K562 (cell line): ENCODE data around the gene TMTC3. TPM values are rescaled to one million over a fixed set of nuclear protein-coding genes. Genes with fewer than 3 reads are reported as not detected.

ENCODE experiments used
- ATAC-seq: fragments of 200-7000 bp; cut with Tn5 transposase; 3 replicates; pipeline ENCODE4 v1.9.1; 2020; ENCODE audit warnings: moderate library complexity
- BruUV-seq: library from RNA; stranded (reverse); fragments of 400-500 nt; replicated peaks from 2 replicates; lab custom pipeline; 2021; lab: Mats Ljungman, UMichigan
- CTCF ChIA-PET: fragments of 300-600 bp; formaldehyde crosslinking; extraction: SDS; loops from one replicate; lab custom pipeline; 2021; ENCODE audit warnings: low intra/inter-chr PET ratio; lab: Yijun Ruan, JAX
- POLR2A ChIA-PET: fragments of 300-600, 350-650 bp; sonication (Branson Sonifier 250); formaldehyde crosslinking; extraction: SDS; loops from one replicate; lab custom pipeline; 2021; ENCODE audit warnings: antibody characterized with exemption, inconsistent platforms; lab: Yijun Ruan, JAX
- DNase-seq, 4 experiments: peaks; one replicate each; pipeline versions ENCODE4 v3.0.0 to v3.0.0-alpha.2; 2011 to 2018; ENCODE audit warnings: low spot score in 3 of 4, mixed read lengths in 3 of 4; ENCODE audit errors: extremely low read depth in 1 of 4
- FAIRE-seq: peaks from 2 replicates; lab custom pipeline; 2011; peaks lifted over from hg19 to GRCh38; lab: Jason Lieb, UNC
- H2AFZ ChIP-seq: 2 replicates; pipeline ENCODE4 v1.6.0; 2011; ENCODE audit warnings: low read depth, low read length, control low read depth, inconsistent platforms
- H3K27ac ChIP-seq: fragments of 200-600 bp; 3 replicates; pipeline ENCODE4 v1.8.0; 2011; ENCODE audit warnings: low read depth, mild to moderate bottlenecking, control low read depth, inconsistent platforms, low read length, moderate library complexity, mixed read lengths; ENCODE audit errors: extremely low read depth
- H3K27me3 ChIP-seq, 2 experiments: fragments of 300-600 bp in 1 of 2; 2 replicates in 1 of 2; 3 replicates in 1 of 2; pipeline versions ENCODE4 v1.6.0 to v1.8.0; 2011; ENCODE audit warnings: inconsistent platforms in 2 of 2, low read length in 2 of 2, mild to moderate bottlenecking in 1 of 2, mixed read lengths in 1 of 2, moderate library complexity in 1 of 2; ENCODE audit not compliant: control insufficient read depth in 2 of 2, insufficient read depth in 2 of 2
- H3K36me3 ChIP-seq: fragments of 300-600 bp; 3 replicates; pipeline ENCODE4 v1.8.0; 2011; ENCODE audit warnings: mild to moderate bottlenecking, low read length, inconsistent platforms; ENCODE audit not compliant: control insufficient read depth, insufficient read depth
- H3K4me1 ChIP-seq, 2 experiments: fragments of 200-600 bp in 1 of 2; replicated peaks in 1 of 2; 2 replicates in 1 of 2; 3 replicates in 1 of 2; pipeline versions ENCODE4 v1.5.1 to v1.8.0; 2011; ENCODE audit warnings: inconsistent platforms in 2 of 2, low read length in 2 of 2, mild to moderate bottlenecking in 1 of 2, mixed read lengths in 1 of 2, moderate library complexity in 1 of 2; ENCODE audit not compliant: control insufficient read depth in 2 of 2, insufficient read depth in 2 of 2
- H3K4me2 ChIP-seq: 2 replicates; pipeline ENCODE4 v1.6.1; 2011; ENCODE audit warnings: low read length, control low read depth, inconsistent platforms, mixed read lengths; ENCODE audit not compliant: insufficient read depth
- H3K4me3 ChIP-seq: fragments of 200-600 bp; sonication (generic), shearing (Covaris generic); 2 replicates; pipeline ENCODE4 v1.5.1; 2016; ENCODE audit warnings: control low read depth, inconsistent platforms
- H3K79me2 ChIP-seq: fragments of 200-600 bp; 3 replicates; pipeline ENCODE4 v1.8.0; 2011; ENCODE audit warnings: low read length, inconsistent platforms; ENCODE audit not compliant: control insufficient read depth, insufficient read depth
- H3K9ac ChIP-seq, 2 experiments: 2 replicates each; pipeline versions ENCODE4 v1.6.0 to v1.6.1; 2011; ENCODE audit warnings: low read depth in 2 of 2, low read length in 2 of 2, control low read depth in 1 of 2, inconsistent platforms in 1 of 2, mild to moderate bottlenecking in 1 of 2, mixed read lengths in 1 of 2; ENCODE audit not compliant: insufficient read depth in 1 of 2
- H3K9me1 ChIP-seq: one replicate; pipeline ENCODE4 v1.6.0; 2011; ENCODE audit warnings: inconsistent platforms, mild to moderate bottlenecking, low read length, moderate library complexity; ENCODE audit not compliant: control insufficient read depth, insufficient read depth
- H3K9me3 ChIP-seq: replicated peaks from 2 replicates; pipeline ENCODE4 v1.5.1; 2011; ENCODE audit warnings: low read depth, low read length, inconsistent platforms; ENCODE audit not compliant: control insufficient read depth, insufficient read depth
- H4K20me1 ChIP-seq: replicated peaks from 2 replicates; pipeline ENCODE4 v1.6.1; 2011; ENCODE audit warnings: low read length, inconsistent platforms, mixed read lengths; ENCODE audit not compliant: control insufficient read depth, insufficient read depth
- BACH1 ChIP-seq: fragments of 200-800 bp; sonication (Bioruptor generic); IDR thresholded peaks from 2 replicates; pipeline ENCODE4 v1.6.1; 2016; ENCODE audit warnings: missing genetic modification characterization, missing compliant biosample characterization
- DDX20 ChIP-seq: fragments of 450-650 bp; IDR thresholded peaks from 2 replicates; pipeline ENCODE4 v1.6.1; 2016; ENCODE audit warnings: missing genetic modification characterization, low read depth, mild to moderate bottlenecking, missing compliant biosample characterization, moderate library complexity
- DMBX1 ChIP-seq: fragments of 250-450 bp; sonication (Bioruptor Pico); IDR thresholded peaks from 2 replicates; pipeline ENCODE4 v1.8.0; 2022; ENCODE audit warnings: inconsistent platforms, mild to moderate bottlenecking, moderate library complexity, borderline replicate concordance
- MAFG ChIP-seq: fragments of 450-650 bp; conservative IDR thresholded peaks from 2 replicates; pipeline ENCODE4 v1.6.1; 2016; ENCODE audit warnings: missing genetic modification characterization, missing compliant biosample characterization
- MAFK ChIP-seq: IDR thresholded peaks from 2 replicates; pipeline ENCODE4 v1.6.1; 2011; ENCODE audit warnings: low read length, improper control_type of control experiment
- MCM3 ChIP-seq: fragments of 450-650 bp; IDR thresholded peaks from 2 replicates; pipeline ENCODE4 v1.6.1; 2016
- MLX ChIP-seq, 2 experiments: fragments of 450-650 bp in 1 of 2; sonication (generic) in 1 of 2; formaldehyde crosslinking; conservative IDR thresholded peaks; 2 replicates each; pipeline versions ENCODE4 v1.4.0 to v1.8.1; 2020 to 2022; ENCODE audit warnings: mild to moderate bottlenecking in 1 of 2, missing genetic modification reagents in 1 of 2
- MNT ChIP-seq, 2 experiments: fragments of 450-650 bp; conservative IDR thresholded peaks; 2 replicates each; pipeline ENCODE4 v1.6.1; 2017; ENCODE audit warnings: mild to moderate bottlenecking in 2 of 2, moderate library complexity in 2 of 2
- REST ChIP-seq, 2 experiments: fragments of 450-650 bp; formaldehyde crosslinking in 1 of 2; IDR thresholded peaks; 2 replicates each; pipeline versions ENCODE4 v1.4.0 to v1.6.1; 2014 to 2020; ENCODE audit warnings: mild to moderate bottlenecking in 2 of 2, borderline replicate concordance in 1 of 2, low read depth in 1 of 2
- SRF ChIP-seq, 2 experiments: fragments of 250-450, 450-650 bp in 1 of 2; sonication (Bioruptor Pico) in 1 of 2; sonication (generic) in 1 of 2; formaldehyde crosslinking; IDR thresholded peaks; 2 replicates each; pipeline versions ENCODE4 v1.5.0 to v1.5.1; 2020 to 2022; ENCODE audit warnings: mild to moderate bottlenecking in 1 of 2, missing genetic modification reagents in 1 of 2
- in situ Hi-C: fragments of 300-500 bp; cut with MboI; formaldehyde crosslinking; loops from 4 replicates; pipeline ENCODE4 v1.15.0; 2018; ENCODE audit warnings: inconsistent platforms, mixed read lengths
- intact Hi-C: fragments of 100-400 bp; cut with micrococcal nuclease; formaldehyde crosslinking; loops from 2 replicates; pipeline ENCODE4 v1.14.2; 2022
- polyA plus RNA-seq, 8 experiments: library from polyadenylated mRNA; depleted of rRNA in 4 of 8; stranded (reverse) in 5 of 8; unstranded in 3 of 8; fragments of >200 nt; fragmentation: Nextera tagmentation in 2 of 8; fragmentation: Illumina TruSeq in 1 of 8; extraction: Ambion mirVana in 2 of 8; extraction: Trizol in 1 of 8; gene quantifications; 2 replicates each; pipeline versions ENCODE4 v1.2.1 to v1.2.3, GENCODE V29; 2011 to 2014; ENCODE audit warnings: inconsistent platforms in 1 of 8, missing spikeins in 1 of 8
- total RNA-seq, 7 experiments: library from RNA; depleted of rRNA in 6 of 7; stranded (reverse); fragments of >200 nt in 6 of 7; fragmentation: Illumina TruSeq in 2 of 7; extraction: Trizol in 2 of 7; gene quantifications; 2 replicates each; pipeline versions ENCODE4 v1.2.1 to v1.2.3, GENCODE V29; 2011 to 2021; ENCODE audit warnings: low replicate concordance in 1 of 7

Gene TMTC3
- total and polyA plus RNA-seq, 9 of the 15 experiments (the other 6 are each of a cell fraction or from before 2014, with no cell fraction given): 1.9 to 9.8 (median 4.7) TPM

GRCh38 chr12:88127855-88128254 is 14.3 kb upstream of the TMTC3 start (continued):
- TF ChIP-seq MNT (conservative IDR thresholded peaks at IDR 0.05) (no peak), MLX (CRISPR knock-in tag; conservative IDR thresholded peaks at IDR 0.05) (no peak), DMBX1 (CRISPR knock-in tag) (no peak)

- no TSS peak for BruUV-seq
- Histone ChIP-seq H3K4me2 (no peak overlapping the region), H2AFZ (no peak overlapping the region), H3K27me3 (no peaks in the 10 kb centered on the region), H3K4me1 (0 out of 5 replicates have a peak, but pooled peaks cover 0 to 2% of the 10 kb centered on the region in 2 experiments), H3K9ac (no peak overlapping the region), H3K4me3 (no peak overlapping the region), H3K79me2 (no peaks in the 10 kb centered on the region), H4K20me1 (no peaks in the 10 kb centered on the region), H3K9me1 (no peaks in the 10 kb centered on the region), H3K9me3 (no peaks in the 10 kb centered on the region), H3K36me3 (peaks cover 41% of the 10 kb centered on the region), H3K27ac (no peak overlapping the region)
- FAIRE-seq (no peak), DNase-seq (no peak), ATAC-seq (no peak)
- in situ Hi-C loops (no loop called here), intact Hi-C loops (no loop called here)
- ChIA-PET POLR2A (interaction anchor here (1.0 kb wide), 1 partner anchor 10 kb away, joined by 5 read pairs; the partner anchor contains the start of genes CEP290 and TMTC3), CTCF (no interaction called here)
- peak; percentile 66; the same call in 1 of the 2 replicates for TF ChIP-seq BACH1 (tag)
- TF ChIP-seq MAFK: peak; percentile 89
- no peak for TF ChIP-seq MCM3
- TF ChIP-seq MAFG (tag): peak; percentile 96
- TF ChIP-seq DDX20: no peak
- no peak for TF ChIP-seq SRF (CRISPR knock-in tag; IDR thresholded peaks at IDR 0.05)
- TF ChIP-seq REST (IDR thresholded peaks at IDR 0.05; ENCODE audit: borderline replicate concordance): no peak
- TF ChIP-seq REST (CRISPR knock-in tag; IDR thresholded peaks at IDR 0.05; ENCODE audit: low read depth): no peak
Measured at GRCh38 chr12:88132392-88132791, 9.7 kb upstream of the TMTC3 start.
